GM13976 (cell line): Measurements from ENCODE around the gene GSG1L2.

Source experiments
- DNase-seq: peaks from one replicate; pipeline ENCODE4 v3.0.0; 2012; ENCODE audit warnings: low spot score
- CTCF ChIP-seq: IDR thresholded peaks from 2 replicates; pipeline ENCODE4 v1.5.1; 2012; ENCODE audit warnings: borderline replicate concordance, mild to moderate bottlenecking; ENCODE audit not compliant: insufficient read depth; ENCODE audit errors: extremely low read depth, missing control alignments, control extremely low read depth
- in situ Hi-C: fragments of 300-500 bp; cut with MboI; formaldehyde crosslinking; loops from one replicate; pipeline ENCODE4 v1.12.0; 2022; ENCODE audit warnings: low sequenced_read_pairs, mixed read lengths, inconsistent platforms; ENCODE audit not compliant: unreplicated experiment

Gene GSG1L2

GRCh38 chr17:9771465-9771864 lies 50.4 kb downstream of the GSG1L2 start:
- in situ Hi-C loops = no loop called here
- TF ChIP-seq CTCF = no peak
- no peak for DNase-seq

GRCh38 chr17:9769036-9769695 lies 52.7 kb downstream of the GSG1L2 start:
- TF ChIP-seq CTCF = no peak
- no peak for DNase-seq
- in situ Hi-C loops = no loop called here

DNA sequence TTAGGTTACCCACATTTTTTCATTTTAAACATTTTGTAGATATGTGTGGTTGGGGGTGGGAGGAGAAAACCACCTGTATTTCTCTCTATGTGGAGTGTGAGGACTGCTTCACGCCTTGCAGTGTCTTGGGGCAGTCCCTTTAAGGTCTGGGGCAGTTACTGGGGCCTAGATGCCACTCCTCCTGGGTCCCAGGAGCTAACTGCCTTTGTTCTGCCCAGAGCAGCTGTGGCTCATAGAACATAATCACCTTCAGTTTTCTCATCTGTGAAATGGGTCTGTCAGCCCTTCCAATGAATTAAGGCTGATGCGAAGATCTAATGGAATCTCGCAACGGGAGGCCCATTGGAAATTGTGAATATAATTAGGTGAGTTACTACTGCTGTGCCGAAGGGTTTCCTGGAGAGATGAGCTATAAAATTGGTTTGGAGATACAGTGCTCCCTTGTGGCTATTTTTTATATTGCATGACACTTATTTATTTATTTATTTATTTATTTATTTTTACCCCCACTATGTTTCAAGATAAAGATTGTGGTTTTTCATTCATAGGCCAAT lies 53.4 kb downstream of the GSG1L2 start:
- no peak for TF ChIP-seq CTCF
- in situ Hi-C loops = no loop called here
- DNase-seq = peak; percentile 55

- TF ChIP-seq CTCF = no peak
- no peak for DNase-seq
- in situ Hi-C loops = no loop called here
These were observed 54.4 kb downstream of the GSG1L2 start for GRCh38 chr17:9767432-9767991.

- no peak for TF ChIP-seq CTCF
- in situ Hi-C loops = no loop called here
These were observed 54.9 kb downstream of the GSG1L2 start for GRCh38 chr17:9766970-9767369.

GRCh38 chr17:9765322-9765721 lies 56.6 kb downstream of the GSG1L2 start:
- no peak for TF ChIP-seq CTCF
- in situ Hi-C loops = no loop called here
- DNase-seq = no peak

More at GRCh38 chr17:9766970-9767369, 54.9 kb downstream of the GSG1L2 start:
- DNase-seq = no peak
